Thoracic aorta (tissue), 2 donors: ENCODE data around the gene ZNF789. TPM values are rescaled to one million over a fixed set of nuclear protein-coding genes. Genes with fewer than 3 reads are reported as not detected.
"Not testable (repeated sequence)": the region's sequence is repeated elsewhere in the genome, so short reads cannot be mapped to it uniquely, and the experiment has no call there.

Experiments
- ATAC-seq: fragments of 150-250 bp; one replicate; pipeline ENCODE4 v1.8.0; 2017; ENCODE audit warnings: low read depth; ENCODE audit not compliant: insufficient number of reproducible peaks, low FRiP score
- DNase-seq: peaks from one replicate; pipeline ENCODE4 v3.0.0-alpha.2; 2020; ENCODE audit warnings: low spot score
- H3K27ac ChIP-seq, 2 donors: fragments of 200-600 bp; sonication (generic); 1 replicate in 1 of 2; 2 replicates in 1 of 2; pipeline ENCODE4 v1.5.1; 2016; ENCODE audit warnings: mild to moderate bottlenecking in 2 of 2, moderate library complexity in 2 of 2
- H3K27me3 ChIP-seq: fragments of 200-600 bp; sonication (generic); replicated peaks from 2 replicates; pipeline ENCODE4 v1.6.0; 2016; ENCODE audit warnings: mild to moderate bottlenecking; ENCODE audit not compliant: insufficient read depth
- H3K36me3 ChIP-seq: fragments of 200-600 bp; sonication (generic); one replicate; pipeline ENCODE4 v1.5.1; 2016
- H3K4me1 ChIP-seq, 2 donors: fragments of 200-600 bp; sonication (generic); 1 replicate in 1 of 2; 2 replicates in 1 of 2; pipeline versions ENCODE4 v1.5.1 to v1.6.0; 2016; ENCODE audit warnings: low read depth in 2 of 2, mild to moderate bottlenecking in 1 of 2; ENCODE audit not compliant: control insufficient read depth in 1 of 2
- H3K4me3 ChIP-seq: fragments of 200-600 bp; sonication (generic); 2 replicates; pipeline ENCODE4 v1.5.1; 2016; ENCODE audit warnings: mild to moderate bottlenecking
- H3K9me3 ChIP-seq: fragments of 200-600 bp; sonication (generic); 2 replicates; pipeline ENCODE4 v1.5.1; 2016
- CTCF ChIP-seq: fragments of 200-600 bp; sonication (generic); IDR thresholded peaks from one replicate; pipeline ENCODE4 v1.5.1; 2019; ENCODE audit warnings: antibody characterized with exemption
- total RNA-seq, 2 donors: library from RNA; depleted of rRNA; stranded (reverse); fragments of >200 nt; gene quantifications; one replicate each; pipeline versions ENCODE4 v1.1.0 to v1.2.3, GENCODE V29; 2016

ZNF789 gene
- total RNA-seq = 10 to 100 TPM in 1 of 2 donors, 1 to 10 TPM in 1; 3.5 to 12.4 TPM

DNA sequence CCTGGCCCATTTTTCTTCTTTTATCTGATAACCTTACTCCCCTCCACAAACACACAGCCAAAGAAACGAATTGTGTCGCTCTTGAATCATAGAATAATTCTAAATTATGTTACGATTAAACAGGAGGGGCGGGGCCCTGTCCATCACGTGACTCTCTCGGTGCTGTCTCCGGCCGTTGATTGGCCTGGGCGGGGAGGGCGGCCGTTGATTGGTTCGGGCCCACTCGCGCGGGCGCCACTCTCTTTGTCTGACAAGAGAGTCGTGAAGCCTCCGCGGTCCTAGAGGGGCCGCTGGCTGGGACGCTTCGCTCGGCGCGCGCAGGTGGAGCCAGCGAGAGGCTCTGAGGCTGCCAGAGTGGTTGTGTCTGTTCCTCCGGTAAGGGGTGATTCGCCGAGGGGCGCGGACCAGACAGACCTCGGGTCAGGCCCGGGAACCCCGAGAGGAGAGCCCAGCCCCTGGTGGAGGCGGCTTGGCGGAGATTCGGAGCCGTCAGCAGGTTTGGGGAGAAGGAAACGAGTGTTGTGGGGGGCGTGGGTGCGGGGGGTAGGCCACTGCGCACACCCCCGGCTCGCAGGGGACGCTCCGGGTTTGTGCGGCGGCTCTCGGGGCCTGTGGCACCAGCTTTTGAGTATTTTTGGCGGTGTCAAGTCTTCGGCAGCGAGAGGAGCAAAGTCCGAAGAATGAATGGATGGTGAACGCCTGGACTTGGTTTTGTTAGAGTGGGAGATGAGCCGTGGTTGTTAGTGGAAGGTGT is at the start of gene ZNF789:
Gene ZNF789, plus strand, starts transcription at position 330 of the 754 bp plus-strand sequence. CDS start 3,567 bp downstream, outside the sequence.
- Histone ChIP-seq H3K9me3 (no peaks in the 10 kb centered on the region), H3K36me3 (no peaks in the 10 kb centered on the region), H3K4me1 (peaks cover 3 to 11% of the 10 kb centered on the region in 2 donors), H3K27ac (peak within 1 kb of the TSS; percentile 90 to 91), H3K27me3 (no peaks in the 10 kb centered on the region), H3K4me3 (peak within 1 kb of the TSS; percentile 92)
- ATAC-seq (peak; percentile 90), DNase-seq (peak; percentile 98)
- TF ChIP-seq CTCF = no peak

DNA sequence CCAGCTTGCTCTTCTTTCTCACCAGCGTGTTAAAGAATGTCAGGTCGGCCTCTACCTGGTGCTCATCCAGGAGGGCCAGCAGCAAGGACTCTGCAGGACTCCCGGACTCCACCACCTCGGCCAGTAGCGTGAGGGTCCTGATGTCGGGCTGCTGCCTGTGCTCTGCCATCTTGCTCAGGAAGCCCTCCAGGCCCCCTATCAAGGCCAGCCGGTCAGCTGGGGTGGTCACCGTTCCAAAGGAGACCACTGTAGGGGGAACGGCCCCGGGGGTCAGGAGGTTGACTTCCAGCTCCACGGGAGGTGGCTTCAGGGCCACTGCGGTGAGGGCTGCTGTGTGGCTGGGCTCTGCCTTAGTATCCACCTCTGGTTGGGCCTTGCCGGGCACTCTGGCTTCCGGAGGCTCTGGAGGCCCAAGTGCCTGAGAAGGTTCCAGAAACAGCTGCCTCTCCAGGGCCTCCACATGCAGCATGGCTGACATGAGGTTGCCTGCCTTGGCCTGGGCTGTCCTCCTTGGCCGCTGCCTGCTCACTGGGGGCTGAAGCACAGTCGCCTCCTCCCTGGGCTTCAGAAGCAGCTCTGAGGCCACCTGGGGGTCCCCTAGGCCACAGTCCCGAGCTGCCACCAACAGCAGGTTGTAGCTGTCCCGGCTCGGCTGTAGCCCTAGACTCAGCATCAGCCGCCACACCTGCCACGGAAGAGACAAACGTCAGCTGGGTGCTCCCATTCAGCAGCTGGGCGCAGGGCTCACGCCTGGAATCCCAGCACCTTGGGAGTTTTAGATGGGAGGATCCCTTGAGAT is 47.6 kb upstream of the ZNF789 start:
- no peak for ATAC-seq

GRCh38 chr7:99428972-99429566 is 43.6 kb upstream of the ZNF789 start:
- H3K27ac ChIP-seq = no peak overlapping the region
- peaks cover 42% of the 10 kb centered on the region for H3K36me3 ChIP-seq
- H3K27me3 ChIP-seq = no peaks in the 10 kb centered on the region
- TF ChIP-seq CTCF = no peak
- no peaks in the 10 kb centered on the region for H3K4me1 ChIP-seq
- ATAC-seq (no peak), DNase-seq (no peak)
- no peaks in the 10 kb centered on the region for H3K9me3 ChIP-seq
- no peak overlapping the region for H3K4me3 ChIP-seq

More for the DNA sequence above, 47.6 kb upstream of the ZNF789 start:
- H3K27me3 ChIP-seq = no peaks in the 10 kb centered on the region
- TF ChIP-seq CTCF = no peak
- no peak for DNase-seq
- H3K9me3 ChIP-seq = no peaks in the 10 kb centered on the region
- no peak overlapping the region for H3K27ac ChIP-seq
- H3K36me3 ChIP-seq = peaks cover 41% of the 10 kb centered on the region
- H3K4me1 ChIP-seq = no peaks in the 10 kb centered on the region
- H3K4me3 ChIP-seq = no peak overlapping the region

- H3K27ac ChIP-seq = no peak overlapping the region
- H3K4me1 ChIP-seq = no peaks in the 10 kb centered on the region
- no peak overlapping the region for H3K4me3 ChIP-seq
- ATAC-seq (no peak), DNase-seq (no peak)
- TF ChIP-seq CTCF = no peak
- peaks cover 38% of the 10 kb centered on the region for H3K36me3 ChIP-seq
- H3K27me3 ChIP-seq = no peaks in the 10 kb centered on the region
- H3K9me3 ChIP-seq = no peaks in the 10 kb centered on the region
Observed at GRCh38 chr7:99429756-99430155, 42.9 kb upstream of the ZNF789 start.

GRCh38 chr7:99431756-99432540 is 40.7 kb upstream of the ZNF789 start:
- H3K27ac ChIP-seq, H3K4me1 ChIP-seq, H3K9me3 ChIP-seq, ATAC-seq, DNase-seq, H3K27me3 ChIP-seq, H3K4me3 ChIP-seq: not testable (repeated sequence)
- peaks cover 29% of the 10 kb centered on the region for H3K36me3 ChIP-seq
